Gastrocnemius medialis (tissue), 4 donors: ENCODE measurements around the gene ANKRD40CL.

Experiments used
- POLR2A ChIP-seq, 2 donors: fragments of 450-650 bp; IDR thresholded peaks; one replicate each; pipeline ENCODE4 v1.6.1; 2017; ENCODE audit warnings: antibody characterized with exemption in 2 of 2, mild to moderate bottlenecking in 2 of 2, moderate library complexity in 2 of 2
- TF ChIP-seq, protein P1 (sequence below), 5 experiments: fragments of 450-650 bp in 3 of 5; fragments of 200-600 bp in 2 of 5; sonication (generic) in 2 of 5; IDR thresholded peaks in 4 of 5; conservative IDR thresholded peaks in 1 of 5; 1 replicate in 4 of 5; 2 replicates in 1 of 5; pipeline ENCODE4 v1.5.1; 2016 to 2019; ENCODE audit warnings: antibody characterized with exemption in 5 of 5, mild to moderate bottlenecking in 3 of 5, moderate library complexity in 3 of 5

DNA sequence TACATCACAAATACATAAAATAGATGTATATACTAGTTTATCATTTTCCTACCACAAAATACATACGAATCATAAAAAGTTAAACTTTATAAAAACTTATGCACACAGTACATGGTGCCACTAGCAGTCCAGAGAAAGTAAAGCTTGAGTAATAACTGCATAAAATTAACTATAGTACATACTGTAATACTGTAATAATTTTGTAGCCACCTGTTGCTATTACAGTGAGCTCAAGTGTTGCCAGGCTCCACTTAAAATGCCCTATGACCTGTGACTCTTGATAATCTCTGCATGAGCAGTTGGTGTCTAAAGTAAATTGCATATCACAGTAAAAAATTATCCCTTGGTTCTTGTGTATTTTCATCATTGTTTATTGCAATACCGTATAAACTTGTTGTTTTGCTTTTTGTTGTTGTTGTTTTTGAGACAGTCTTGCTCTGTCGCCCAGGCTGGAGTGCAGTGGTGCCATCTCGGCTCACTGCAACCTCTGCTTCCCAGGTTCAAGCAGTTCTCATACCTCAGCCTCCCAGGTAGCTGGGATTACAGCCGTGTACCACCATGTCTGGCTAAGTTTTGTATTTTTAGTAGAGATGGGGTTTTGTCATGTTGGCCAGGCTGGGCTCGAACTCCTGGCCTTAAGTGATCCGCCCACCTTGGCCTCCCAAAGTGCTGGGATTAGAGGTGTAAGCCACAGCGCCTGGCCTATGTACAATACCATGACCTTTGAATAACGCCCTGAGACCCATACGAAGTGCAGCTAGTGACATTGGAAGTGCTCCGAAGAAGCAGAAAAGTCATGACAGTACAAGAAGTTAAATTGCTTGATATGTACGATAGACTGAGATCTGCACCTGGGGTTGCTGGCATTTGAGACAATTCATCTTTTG lies 41.3 kb downstream of the ANKRD40CL start:
- TF ChIP-seq, protein P1, sequence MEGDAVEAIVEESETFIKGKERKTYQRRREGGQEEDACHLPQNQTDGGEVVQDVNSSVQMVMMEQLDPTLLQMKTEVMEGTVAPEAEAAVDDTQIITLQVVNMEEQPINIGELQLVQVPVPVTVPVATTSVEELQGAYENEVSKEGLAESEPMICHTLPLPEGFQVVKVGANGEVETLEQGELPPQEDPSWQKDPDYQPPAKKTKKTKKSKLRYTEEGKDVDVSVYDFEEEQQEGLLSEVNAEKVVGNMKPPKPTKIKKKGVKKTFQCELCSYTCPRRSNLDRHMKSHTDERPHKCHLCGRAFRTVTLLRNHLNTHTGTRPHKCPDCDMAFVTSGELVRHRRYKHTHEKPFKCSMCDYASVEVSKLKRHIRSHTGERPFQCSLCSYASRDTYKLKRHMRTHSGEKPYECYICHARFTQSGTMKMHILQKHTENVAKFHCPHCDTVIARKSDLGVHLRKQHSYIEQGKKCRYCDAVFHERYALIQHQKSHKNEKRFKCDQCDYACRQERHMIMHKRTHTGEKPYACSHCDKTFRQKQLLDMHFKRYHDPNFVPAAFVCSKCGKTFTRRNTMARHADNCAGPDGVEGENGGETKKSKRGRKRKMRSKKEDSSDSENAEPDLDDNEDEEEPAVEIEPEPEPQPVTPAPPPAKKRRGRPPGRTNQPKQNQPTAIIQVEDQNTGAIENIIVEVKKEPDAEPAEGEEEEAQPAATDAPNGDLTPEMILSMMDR (IDR thresholded peaks at IDR 0.05 in 4 of 5, conservative IDR thresholded peaks at IDR 0.05 in 1 of 5), result no peak
- no peak for TF ChIP-seq POLR2A (IDR thresholded peaks at IDR 0.05)
